Measurements from ENCODE around the gene SASH1. TPM values are rescaled to one million over a fixed set of nuclear protein-coding genes. Genes with fewer than 3 reads are reported as not detected.

The SASH1 gene
- total RNA-seq, 1 experiment from 2014 or later = 33.2 TPM

DNA sequence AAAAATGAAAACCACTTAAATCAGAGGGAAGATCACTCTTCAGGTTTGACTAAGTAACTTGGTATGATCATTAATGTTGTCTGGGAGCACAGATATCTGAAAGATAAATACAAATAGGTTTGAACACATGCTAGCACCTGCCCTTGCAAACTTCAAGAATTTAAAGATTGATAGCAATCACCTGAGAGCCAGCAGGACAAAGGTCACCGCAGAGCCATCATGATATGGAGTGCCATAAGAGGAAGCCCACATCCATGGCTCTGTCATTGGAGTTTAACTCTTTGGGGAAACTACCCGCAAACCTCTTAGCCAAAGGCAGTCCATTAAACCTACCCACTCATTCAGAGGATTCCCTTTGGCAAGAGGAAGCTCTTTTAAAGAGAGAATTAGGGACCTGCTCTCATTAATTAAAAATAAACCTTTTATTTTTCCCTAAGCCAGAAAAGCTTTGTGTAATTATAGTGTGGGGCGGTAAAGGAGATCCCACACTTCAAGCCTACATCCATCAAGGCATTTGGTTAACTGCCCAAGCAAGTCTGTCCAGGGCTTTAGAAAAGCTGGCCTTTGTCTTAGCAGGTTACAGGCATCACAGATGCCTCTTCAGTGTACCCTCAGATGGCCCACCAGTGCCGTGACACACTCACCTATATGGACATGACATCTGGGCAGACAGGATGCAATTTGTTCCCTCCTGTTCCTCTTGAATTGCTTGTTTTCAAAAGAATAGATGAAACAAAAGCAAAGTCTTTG, 73.0 kb downstream of the SASH1 start:
- no peak overlapping the region for H2BK120ac ChIP-seq (ENCODE audit: low read depth, low read length, poor library complexity, severe bottlenecking)
- no peaks in the 10 kb centered on the region for H3K23me2 ChIP-seq (ENCODE audit: insufficient read length, low read depth, low read length, poor library complexity, severe bottlenecking)
- H3K4me1 ChIP-seq (ENCODE audit: insufficient read depth, low read length) = peaks cover 7% of the 10 kb centered on the region; the same call in 1 of the 2 replicates
- no peak overlapping the region for H2BK5ac ChIP-seq (ENCODE audit: insufficient read length, low read length)
- H3K27ac ChIP-seq (ENCODE audit: insufficient read length, low read depth, low read length) = no peak overlapping the region
- H2AFZ ChIP-seq (ENCODE audit: low read length) = no peak overlapping the region
- H4K8ac ChIP-seq (replicated peaks; ENCODE audit: insufficient read length, low read depth, low read length) = no peak overlapping the region
- no peak for DNase-seq
- H3K79me2 ChIP-seq (ENCODE audit: insufficient read depth, low read length) = no peaks in the 10 kb centered on the region; the same call in 1 of the 2 replicates
- no peak overlapping the region for H3K4me2 ChIP-seq (ENCODE audit: insufficient read depth, insufficient read length, low read length)
- no peak overlapping the region for H3T11ph ChIP-seq (ENCODE audit: low read length)
- no peaks in the 10 kb centered on the region for H3K9me3 Mint-ChIP-seq
- no peak overlapping the region for H3K14ac ChIP-seq (ENCODE audit: insufficient read depth, low read length)
- H3K4me1 Mint-ChIP-seq = peaks cover 14 to 18% of the 10 kb centered on the region in 2 experiments
- H3K23ac ChIP-seq (ENCODE audit: insufficient read length, low read depth, low read length) = no peak overlapping the region
- H3K4ac ChIP-seq (ENCODE audit: low read depth, low read length) = no peak overlapping the region
- no peaks in the 10 kb centered on the region for H3K36me3 Mint-ChIP-seq (ENCODE audit: insufficient read depth in 1 of 3, low read depth in 3 of 3)
- TF ChIP-seq, protein P1, sequence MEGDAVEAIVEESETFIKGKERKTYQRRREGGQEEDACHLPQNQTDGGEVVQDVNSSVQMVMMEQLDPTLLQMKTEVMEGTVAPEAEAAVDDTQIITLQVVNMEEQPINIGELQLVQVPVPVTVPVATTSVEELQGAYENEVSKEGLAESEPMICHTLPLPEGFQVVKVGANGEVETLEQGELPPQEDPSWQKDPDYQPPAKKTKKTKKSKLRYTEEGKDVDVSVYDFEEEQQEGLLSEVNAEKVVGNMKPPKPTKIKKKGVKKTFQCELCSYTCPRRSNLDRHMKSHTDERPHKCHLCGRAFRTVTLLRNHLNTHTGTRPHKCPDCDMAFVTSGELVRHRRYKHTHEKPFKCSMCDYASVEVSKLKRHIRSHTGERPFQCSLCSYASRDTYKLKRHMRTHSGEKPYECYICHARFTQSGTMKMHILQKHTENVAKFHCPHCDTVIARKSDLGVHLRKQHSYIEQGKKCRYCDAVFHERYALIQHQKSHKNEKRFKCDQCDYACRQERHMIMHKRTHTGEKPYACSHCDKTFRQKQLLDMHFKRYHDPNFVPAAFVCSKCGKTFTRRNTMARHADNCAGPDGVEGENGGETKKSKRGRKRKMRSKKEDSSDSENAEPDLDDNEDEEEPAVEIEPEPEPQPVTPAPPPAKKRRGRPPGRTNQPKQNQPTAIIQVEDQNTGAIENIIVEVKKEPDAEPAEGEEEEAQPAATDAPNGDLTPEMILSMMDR (conservative IDR thresholded peaks at IDR 0.05) = no peak
- no peaks in the 10 kb centered on the region for H3K27me3 Mint-ChIP-seq (ENCODE audit: low read depth)
- no peaks in the 10 kb centered on the region for H4K20me1 ChIP-seq (ENCODE audit: control insufficient read depth, insufficient read depth, insufficient read length)
- no peak overlapping the region for H2BK12ac ChIP-seq (ENCODE audit: insufficient read length, low read depth, low read length)
- H3K56ac ChIP-seq (ENCODE audit: insufficient read length, low read depth, low read length) = no peak overlapping the region
- H4K5ac ChIP-seq (ENCODE audit: insufficient read length, low read depth, low read length) = no peak overlapping the region
- H3K79me1 ChIP-seq (ENCODE audit: insufficient read depth, low read depth, low read length, poor library complexity, severe bottlenecking) = no peaks in the 10 kb centered on the region
- H2BK20ac ChIP-seq (ENCODE audit: low read depth, low read length, poor library complexity, severe bottlenecking) = no peak overlapping the region
- H3K4me3 Mint-ChIP-seq = no peak overlapping the region
- no peaks in the 10 kb centered on the region for H3K27me3 ChIP-seq (ENCODE audit: insufficient read depth, low read length)
- H3K27ac Mint-ChIP-seq = no peak overlapping the region
- no CpG with 5 or more reads among the region's 4 CpGs for WGBS (ENCODE audit: extremely low coverage, insufficient read length, low lambda C conversion rate)
- no peak overlapping the region for H3K9ac ChIP-seq (ENCODE audit: extremely low read depth, insufficient read length, low read length)
- no peaks in the 10 kb centered on the region for H3K9me3 ChIP-seq (ENCODE audit: control insufficient read depth, low read depth, low read length)
- no peak overlapping the region for H4K91ac ChIP-seq (ENCODE audit: insufficient read length, low read depth, low read length)
- no peak overlapping the region for H2BK15ac ChIP-seq (ENCODE audit: low read depth, low read length)
- H2AK5ac ChIP-seq (ENCODE audit: insufficient read length, low read length) = no peak overlapping the region
- H3K18ac ChIP-seq (ENCODE audit: insufficient read length, low read depth, low read length) = no peak overlapping the region
